GM19240 (cell line): ENCODE results near the gene TNS3.

Experiments used
- DNase-seq: peaks from one replicate; pipeline ENCODE4 v3.0.0; 2011; ENCODE audit warnings: low spot score; ENCODE audit not compliant: insufficient read length

Gene TNS3

GRCh38 chr7:47408675-47409074 is 173.2 kb downstream of the TNS3 start:
- DNase-seq: no peak

DNA sequence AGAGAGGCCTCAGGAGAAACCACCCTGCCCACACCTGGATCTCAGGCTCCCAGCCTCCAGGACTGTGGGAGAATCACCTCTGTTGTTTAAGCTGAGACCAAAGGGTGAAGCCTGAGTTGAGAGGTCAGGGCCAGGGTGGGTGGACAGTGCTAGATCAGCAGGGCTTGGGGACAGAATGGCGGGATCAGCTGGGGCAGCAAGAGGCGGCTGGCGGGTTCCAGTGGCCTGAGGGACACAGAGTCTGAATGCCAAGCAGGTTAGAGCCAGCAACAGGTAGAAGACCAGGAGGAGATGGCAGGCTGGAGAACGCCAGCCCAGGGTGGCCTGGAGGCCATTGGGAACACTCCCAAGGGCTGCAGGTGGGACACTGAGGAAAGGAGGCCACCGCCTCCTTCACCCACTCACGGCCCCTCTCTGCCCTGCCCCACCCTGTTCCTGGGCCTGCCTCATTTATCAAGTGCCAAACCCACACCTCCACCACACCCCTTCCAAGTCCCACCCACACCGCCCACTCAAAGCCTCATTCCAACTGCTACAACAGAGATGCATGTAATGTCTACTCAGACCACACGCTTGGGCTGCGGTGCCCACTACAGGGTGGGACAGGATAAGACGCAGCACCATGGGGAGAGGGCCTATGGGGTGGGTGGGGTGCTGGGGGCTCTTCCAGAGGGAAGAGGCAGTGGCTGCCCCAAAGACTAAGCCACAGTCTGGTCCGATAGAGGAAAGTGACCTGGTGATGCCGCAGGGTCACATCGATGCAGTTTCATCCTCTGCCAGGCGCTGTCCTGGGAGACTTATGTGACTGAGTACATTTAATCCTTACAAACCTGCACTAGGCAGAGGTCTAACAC is 173.9 kb downstream of the TNS3 start:
- no peak for DNase-seq

DNA sequence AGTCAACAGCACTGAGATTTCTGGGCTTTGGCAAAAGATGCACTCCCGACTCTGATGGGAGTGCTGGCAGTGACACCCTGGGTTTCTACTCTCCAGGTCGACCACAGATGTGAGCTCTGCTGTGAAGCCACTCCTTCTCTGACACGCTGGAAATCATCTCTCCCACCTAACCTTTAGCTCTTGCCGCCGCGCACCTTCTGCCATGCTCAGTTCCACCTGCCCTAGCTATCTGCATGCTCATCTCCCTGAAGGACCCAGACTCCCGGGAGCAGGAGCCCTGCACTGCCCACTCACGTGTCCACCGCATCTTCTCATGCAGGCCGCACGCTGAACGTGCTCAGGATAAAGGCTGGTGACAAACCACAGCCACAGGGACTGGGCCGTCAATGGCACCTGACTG is 174.8 kb downstream of the TNS3 start:
- DNase-seq: no peak

DNA sequence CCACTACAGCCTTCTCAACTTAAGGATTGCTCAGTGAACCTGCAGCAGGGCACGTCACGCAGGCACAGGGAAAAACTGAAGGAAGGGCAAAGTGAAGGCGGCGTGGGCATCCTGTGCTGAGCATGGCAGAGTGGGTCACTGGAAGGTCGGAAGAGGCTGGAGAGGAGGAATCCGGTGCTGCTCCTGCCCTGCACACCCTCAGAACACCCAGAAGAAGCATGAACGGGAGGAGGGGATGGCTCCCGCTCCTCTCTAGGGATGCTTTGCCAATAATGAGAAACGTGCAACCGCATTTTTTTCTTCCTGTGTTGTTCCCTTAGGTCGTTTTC is 175.1 kb downstream of the TNS3 start:
- no peak for DNase-seq

DNA sequence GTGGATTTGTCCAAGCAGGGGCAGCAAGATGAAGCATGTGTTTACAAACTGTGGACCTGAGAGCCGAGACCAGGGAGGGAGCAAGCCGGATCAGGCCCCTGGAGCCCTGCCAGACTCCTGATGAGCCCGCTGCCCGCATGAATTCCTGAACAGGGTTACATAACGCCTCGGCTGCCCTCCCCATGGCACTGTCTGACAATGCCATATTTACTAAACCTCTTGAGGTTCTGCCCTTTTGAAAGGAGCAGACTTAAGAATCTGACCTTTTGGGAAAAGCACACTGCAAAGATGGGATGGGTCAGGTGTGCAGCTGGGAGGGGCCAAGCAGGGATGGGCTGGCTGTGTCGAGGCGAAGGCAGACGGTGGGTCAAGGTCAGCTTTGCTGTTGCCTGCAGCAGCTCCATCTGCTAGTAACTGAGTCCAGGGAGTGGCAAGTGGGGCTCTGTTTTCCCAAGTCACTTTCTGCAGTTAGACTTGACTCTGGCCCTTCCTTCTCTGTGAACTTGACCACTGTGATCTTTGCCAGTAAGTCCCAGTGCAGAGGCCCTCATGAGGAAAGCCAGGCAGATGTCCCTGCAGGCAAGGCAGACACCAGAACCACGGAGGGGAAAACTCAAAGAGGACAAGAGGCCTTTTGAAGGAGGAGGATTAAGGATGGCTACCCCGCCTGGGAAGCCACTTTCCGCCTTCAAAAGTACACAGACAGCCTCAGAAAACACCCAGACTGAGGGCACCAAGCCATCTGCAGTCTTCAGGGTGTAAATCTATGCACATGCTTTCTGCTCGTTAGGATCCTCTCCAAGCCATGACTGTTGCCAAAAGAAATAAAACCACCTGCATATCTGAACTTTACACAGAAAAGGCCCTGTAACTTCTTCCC is 175.8 kb downstream of the TNS3 start:
- no peak for DNase-seq

DNA sequence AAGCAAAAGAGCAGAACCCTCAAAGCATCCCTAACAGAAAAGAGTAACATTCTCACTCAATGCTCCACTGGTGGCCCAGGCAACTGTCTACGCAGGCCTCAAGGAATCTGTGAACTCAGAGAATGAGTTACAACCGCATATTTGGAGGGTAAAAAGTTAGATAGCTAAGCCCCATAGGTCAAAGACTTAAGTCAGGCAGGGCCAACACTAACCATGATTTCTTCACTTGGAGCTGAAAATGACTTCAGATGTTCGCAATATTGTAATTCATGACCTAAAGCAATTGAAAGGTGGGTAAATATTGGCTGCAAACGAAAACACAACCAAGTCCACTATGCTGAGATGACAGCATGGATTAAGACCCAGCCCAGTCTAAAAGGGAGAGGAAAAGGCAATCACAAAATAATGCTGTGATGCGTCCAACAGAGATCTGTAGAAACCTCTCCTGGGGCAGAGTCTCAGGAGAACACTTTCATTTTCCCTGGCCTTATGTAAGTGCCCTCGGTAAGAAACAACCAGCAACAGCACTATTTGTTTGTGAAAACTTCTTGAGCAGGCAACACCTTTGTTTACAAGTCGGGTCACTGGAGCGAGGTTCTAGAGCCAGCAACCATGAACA is 176.5 kb downstream of the TNS3 start:
- DNase-seq: no peak

DNA sequence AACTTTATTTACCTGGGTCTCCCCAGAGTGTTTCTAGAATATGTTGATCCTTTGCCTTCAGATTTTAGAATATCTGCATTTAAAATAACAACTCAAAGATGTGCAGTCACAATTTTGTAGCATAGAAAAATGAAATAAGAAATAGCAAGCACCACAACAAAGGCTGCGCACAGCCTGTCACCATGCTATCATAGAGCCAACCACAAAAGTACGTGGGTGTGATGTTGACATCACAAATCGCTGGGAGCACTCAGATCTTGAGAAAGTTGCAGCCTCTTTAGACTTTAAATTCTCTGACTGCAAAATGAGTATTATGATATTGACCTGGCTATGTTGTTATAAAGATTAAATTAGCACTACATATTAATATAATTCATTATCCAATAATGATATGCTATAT is 177.9 kb downstream of the TNS3 start:
- no peak for DNase-seq

DNA sequence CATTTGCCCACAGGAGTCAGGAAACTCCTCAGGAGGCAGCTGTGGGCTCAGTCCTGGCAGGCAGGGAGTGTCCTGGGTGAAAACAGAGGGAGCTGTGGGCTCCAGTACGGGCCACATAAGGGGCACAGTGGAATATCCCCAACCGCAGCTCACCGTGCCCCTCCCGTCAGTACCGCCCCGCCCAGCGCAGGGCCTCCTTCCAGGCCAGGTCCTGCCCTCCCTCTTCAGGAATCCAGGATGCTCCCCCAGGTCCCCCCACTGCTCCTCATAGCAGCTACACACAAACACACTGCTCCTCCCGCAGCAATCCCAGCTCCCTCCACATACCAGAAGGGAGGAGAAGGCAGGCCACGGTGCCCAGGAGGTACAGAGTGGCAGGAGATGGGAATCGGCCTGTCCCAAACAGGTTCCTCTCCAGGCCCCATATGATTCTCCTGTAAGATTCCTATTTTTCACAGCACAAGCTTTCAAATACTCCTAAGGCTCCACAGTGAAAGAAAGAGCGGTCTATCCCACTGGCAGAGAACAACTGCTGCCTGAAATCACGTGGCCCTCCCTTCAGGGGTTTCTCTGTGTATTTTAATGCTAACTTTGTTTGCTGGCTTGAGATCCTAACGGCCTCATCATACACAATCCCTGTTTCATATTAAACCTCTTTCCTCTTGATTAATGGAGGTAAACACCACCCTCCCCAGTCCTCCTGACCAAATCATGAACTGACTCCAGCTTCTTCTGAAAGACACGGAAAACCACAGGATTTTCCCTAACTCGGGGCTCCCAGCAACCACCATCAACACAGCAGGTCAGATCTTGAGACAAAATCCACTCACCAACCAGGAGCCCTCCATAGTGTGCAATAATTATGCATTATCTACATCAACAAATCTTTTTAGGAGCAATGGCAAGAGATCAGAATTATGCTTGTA is 178.7 kb downstream of the TNS3 start:
- no peak for DNase-seq

- DNase-seq: no peak
Observed at GRCh38 chr7:47401611-47402570, 180.0 kb downstream of the TNS3 start.

GRCh38 chr7:47400741-47401206 is 181.1 kb downstream of the TNS3 start:
- no peak for DNase-seq

- no peak for DNase-seq
Observed at GRCh38 chr7:47400001-47400400, 181.9 kb downstream of the TNS3 start.

- DNase-seq: no peak
Observed at GRCh38 chr7:47394751-47395252, 187.1 kb downstream of the TNS3 start.

DNA sequence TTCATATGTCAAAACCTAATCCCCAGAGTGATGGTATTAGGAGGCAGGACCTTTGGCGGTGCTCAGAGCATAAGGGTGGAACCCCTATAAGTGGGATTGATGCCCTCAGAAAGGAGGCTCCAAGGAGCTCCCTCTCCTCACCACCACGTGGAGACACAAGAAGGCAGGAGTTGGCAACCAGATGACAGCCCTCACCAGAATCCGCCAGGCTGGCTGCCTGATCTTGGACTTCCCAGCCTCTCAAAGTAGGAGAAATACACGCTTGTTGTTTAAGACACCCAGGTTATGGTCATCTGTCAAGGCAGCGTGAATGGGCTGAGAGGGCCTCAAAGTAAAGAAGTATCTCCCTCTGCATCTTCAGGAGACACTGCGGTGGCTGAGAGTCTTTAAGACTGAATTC is 187.7 kb downstream of the TNS3 start:
- no peak for DNase-seq

DNA sequence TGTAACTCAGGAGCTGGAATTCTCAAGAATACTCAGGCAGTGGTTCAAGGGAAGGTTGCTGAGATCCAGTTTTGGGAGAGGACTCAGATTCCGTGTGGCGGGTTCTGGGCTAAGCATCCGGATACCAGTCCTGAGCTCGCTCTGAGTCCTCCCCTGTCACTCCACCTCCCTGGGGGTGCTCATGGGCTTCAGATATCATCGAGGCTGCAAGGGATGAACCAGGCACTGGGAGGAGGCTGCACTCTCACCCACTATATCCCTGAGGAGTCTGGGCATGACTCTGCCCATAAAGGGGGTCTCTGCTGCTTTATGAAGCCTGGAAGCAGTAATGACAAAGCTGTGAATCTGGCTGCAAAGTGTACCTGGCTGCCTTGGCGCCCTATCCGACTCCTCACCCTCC is 188.5 kb downstream of the TNS3 start:
- no peak for DNase-seq

DNA sequence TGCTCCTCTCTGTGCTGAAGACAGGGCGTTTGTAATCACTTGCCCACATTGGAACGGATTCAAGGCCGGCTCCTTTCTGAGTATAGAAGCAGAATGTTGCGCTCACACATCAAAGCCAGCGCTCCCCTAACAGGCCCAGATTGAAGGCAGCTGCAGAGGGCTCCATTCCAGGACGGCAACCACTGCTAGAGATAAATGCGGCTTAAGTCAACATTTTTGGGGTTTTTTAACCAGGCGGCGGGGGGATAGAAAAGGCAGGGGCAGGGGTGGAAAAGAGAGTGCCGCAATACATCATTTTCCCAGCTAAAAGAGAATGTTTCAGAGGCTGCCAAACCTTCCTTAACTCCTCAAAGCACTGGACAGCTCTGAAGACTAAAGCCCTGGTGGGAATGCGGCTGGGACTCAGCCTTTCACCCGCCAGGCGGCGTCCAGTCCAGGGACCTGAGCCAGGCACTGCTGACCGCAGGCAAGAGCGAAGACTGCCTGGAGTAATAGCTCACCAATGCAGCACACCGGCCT is 189.6 kb downstream of the TNS3 start:
- no peak for DNase-seq

DNA sequence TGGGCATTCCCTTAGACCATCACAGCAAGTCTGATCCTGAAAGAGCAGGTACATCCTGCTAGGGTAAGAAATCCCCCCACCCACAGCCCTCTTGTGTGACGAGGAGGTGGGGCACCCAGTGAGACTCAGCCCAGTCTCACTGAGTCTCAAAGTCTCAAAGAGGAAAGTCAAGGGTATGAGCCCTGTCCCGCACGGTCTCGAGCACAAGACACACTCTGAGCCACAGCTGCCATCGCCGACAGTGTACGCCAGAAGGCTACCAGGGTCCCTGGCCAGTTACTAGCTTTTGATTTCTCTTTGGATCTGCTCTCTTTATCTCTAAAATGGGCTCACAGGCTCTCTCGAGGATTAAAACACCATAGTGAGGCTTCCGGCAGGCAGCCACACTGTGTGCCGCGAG is 190.2 kb downstream of the TNS3 start:
- no peak for DNase-seq

DNA sequence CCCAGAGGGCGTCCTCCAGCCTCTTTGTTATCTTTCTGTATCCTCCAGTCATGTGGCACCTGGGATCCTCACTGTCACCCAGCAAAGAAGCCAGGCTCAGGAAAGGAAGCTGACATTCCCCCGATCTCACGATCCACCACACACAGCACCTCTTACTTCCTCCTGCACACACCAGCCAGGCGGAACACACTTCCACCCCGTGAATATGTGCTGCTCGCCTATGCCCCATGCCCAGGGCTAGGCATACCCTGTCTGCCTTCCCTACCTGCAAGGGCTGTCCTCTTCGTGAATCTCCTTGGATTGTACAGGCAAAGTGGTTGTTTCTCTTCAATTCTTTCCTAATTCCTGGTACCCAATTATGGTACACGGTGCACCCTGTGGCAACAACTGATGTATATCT is 191.0 kb downstream of the TNS3 start:
- no peak for DNase-seq

- DNase-seq: no peak
Observed at GRCh38 chr7:47389923-47390630, 191.8 kb downstream of the TNS3 start.
